Forelimb muscle (tissue), 1 donor: ENCODE measurements around the gene TMEM154. TPM values are rescaled to one million over a fixed set of nuclear protein-coding genes. Genes with fewer than 3 reads are reported as not detected.

Experiments
- DNase-seq: peaks from one replicate; pipeline ENCODE4 v3.0.0-alpha.2; 2013; ENCODE audit warnings: low read depth
- polyA plus RNA-seq: library from polyadenylated mRNA; unstranded; fragments of 120-200 nt; gene quantifications from one replicate; pipeline ENCODE4 v1.2.1, GENCODE V29; 2013; ENCODE audit not compliant: insufficient read length

TMEM154 gene
- polyA plus RNA-seq, 1 donor: 0.68 TPM

GRCh38 chr4:152591876-152592275 is 87.9 kb downstream of the TMEM154 start:
- no peak for DNase-seq

- DNase-seq: no peak
Observed at GRCh38 chr4:152591396-152591795, 88.4 kb downstream of the TMEM154 start.

DNA sequence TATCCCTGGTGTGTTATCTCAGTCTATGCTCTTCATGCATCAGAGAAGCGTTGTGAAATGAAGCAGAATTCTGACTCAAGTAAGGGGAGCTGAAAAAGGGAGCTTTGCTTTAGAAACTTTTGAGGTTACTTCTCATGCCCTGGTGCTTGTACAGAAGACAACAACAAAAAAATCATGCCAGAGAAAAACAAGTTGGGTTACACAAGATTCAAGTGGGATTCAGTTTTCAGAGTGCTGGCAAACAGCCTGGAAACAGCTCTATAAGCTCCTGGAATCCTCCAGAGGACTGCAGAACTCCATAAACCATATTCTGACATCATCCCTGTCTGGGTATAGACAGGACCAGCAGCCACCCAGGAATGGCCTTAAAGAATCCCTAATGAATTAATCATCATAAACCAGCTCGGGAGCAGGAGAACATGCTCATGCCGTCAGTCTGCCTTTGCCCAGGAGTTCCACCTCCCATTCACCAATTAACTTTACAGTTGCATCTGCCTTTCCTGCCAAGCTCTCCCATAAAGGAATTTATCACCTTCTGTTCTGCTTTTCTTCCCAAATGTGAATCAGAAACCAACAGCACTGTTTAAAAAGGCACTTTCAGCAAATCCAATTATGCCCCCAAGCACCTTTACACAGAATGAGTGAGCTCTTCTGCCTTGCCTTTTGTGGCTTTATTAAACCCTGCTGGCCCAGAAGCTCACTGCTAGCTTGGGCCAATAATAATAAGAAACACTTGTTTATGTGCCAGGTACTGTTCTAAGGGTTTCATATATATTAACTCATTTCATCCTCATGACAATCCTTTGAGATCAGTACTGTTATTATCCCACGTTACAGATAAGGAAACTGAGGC is 89.4 kb downstream of the TMEM154 start:
- no peak for DNase-seq

DNA sequence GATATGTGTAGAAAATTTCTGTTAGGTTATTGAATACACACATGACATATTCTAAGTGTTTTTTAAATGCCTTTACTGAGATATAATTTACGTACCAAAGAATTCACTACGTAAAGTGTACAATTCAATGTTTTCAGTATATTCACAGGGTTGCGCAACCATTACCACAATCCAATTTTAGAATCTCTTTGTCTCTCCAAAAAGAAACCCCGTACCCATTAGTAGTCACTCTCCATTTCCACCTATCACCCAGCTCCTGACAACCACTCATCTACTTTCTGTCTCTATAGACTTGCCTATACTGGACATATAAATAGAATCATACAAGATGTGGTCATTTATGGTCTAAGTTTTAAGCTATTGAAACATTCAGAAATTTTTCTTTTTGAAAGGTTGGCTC is 90.9 kb downstream of the TMEM154 start:
- DNase-seq: no peak

DNA sequence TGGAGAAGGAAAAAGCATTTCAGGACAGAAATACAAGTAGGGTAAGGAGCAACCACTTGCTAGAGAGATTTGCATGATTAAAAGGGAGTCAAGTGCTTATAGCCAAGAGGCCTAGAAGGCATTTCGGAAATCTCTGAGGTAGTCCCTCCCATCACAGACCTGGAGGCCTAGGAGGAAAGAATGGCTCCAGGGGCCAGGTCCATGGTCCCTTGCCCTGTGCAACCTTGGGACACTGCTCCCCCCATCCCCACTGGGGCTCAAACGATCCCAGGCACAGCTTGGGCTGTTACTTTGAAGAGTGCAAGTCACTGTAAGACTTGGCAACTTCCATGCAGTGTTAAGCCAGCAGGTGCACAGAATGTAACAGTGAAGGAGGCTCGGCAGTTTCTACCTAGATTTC is 92.7 kb downstream of the TMEM154 start:
- no peak for DNase-seq

- no peak for DNase-seq
Observed at GRCh38 chr4:152586668-152587067, 93.1 kb downstream of the TMEM154 start.

GRCh38 chr4:152585023-152585441 is 94.8 kb downstream of the TMEM154 start:
- no peak for DNase-seq

DNA sequence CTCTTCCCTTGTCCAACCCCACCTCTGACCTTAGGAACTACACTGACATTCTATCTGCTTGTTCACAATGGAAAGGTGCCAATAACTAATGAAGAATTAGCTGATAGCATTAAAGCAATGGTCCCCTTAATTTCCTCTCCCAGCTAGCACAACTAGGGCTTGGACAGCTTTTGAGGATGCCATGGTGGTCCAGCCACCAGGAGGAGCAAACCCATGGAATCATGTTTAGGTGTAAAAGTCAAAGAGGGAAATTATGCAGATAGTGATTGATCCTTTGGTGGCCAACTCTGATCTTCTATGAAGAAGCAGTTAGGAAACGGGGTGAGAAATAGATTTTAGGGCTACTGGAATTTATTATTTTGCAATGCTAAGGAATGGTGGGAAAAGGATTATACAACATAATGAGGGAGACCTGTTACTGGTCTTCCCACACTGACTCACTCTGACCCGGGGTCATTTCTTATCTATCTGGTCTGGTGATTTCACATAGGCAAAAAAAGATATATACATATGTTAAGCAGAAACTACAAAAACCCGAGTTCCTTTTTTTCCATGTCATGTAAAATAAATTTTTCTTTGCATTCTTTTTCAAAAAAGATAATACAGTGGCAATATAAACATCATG is 98.1 kb downstream of the TMEM154 start:
- DNase-seq: no peak

DNA sequence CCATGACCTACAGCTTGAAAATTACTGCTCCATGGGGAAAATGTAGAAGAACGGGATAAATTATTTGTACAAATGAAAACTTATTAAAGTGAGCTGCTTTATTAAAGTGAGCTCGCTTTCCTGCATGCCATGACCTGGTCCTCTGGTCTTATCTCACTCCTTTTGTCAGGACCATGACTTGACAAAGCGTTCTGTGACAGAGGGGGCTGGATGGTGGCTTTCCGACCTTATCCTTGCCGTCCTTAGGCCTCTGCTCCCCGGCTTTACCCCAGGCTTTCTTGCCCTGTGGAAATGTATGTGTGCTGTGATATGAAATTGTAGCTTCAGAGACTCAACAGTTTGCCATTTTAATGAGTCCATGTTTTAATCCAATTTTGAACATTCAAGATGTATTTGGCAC is 99.9 kb downstream of the TMEM154 start:
- DNase-seq: no peak

DNA sequence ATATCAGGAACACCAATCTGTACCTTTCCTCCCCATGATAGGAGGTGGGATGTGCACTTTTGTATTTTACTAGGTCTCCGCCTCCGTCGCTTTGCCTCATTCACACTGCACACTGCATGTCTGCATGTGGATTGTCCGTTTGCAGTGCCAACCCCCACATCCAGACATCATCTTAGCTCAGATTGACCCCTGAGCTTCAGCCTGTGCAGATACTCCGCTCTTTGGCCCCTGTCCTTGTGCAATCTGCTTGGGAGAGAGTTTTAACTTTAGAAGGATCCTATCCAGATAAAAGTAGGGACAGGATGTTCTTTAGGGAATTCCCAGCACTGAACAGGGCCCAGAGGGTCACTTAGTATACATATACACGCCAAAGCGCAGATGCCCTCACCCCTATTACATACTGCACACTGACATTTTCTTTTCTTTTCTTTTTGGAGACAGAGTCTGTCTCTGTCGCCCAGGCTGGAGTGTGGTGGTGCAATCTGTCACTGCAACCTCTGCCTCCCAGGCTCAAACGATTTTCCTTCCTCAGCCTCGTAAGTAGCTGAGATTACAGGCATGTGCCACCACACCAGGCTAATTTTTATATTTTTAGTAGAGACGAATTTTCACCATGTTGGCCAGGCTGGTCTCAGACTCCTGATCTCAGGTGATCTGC is 100.6 kb downstream of the TMEM154 start:
- DNase-seq: no peak

DNA sequence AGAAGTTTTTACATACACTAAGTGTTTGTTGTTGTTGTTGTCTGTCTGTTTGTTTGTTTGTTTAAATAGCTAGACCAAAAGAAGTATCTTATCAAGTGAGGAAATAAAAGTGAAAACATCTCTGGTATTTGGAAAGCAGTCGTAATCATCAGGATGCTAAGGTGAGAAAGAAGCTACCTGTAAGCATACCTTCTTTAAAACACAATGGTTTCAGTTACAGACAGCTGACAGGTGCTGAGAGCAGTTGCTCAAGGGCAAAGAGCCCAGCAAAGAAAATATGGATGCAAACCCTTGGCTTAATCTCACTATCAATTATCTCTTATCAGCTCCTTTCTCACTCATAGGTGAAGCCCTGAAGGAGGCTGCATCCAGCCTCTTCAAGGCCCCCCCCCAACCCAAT is 101.1 kb downstream of the TMEM154 start:
- no peak for DNase-seq

GRCh38 chr4:152577708-152578396 is 101.9 kb downstream of the TMEM154 start:
- no peak for DNase-seq

- DNase-seq: no peak
Observed at GRCh38 chr4:152575533-152575932, 104.3 kb downstream of the TMEM154 start.

DNA sequence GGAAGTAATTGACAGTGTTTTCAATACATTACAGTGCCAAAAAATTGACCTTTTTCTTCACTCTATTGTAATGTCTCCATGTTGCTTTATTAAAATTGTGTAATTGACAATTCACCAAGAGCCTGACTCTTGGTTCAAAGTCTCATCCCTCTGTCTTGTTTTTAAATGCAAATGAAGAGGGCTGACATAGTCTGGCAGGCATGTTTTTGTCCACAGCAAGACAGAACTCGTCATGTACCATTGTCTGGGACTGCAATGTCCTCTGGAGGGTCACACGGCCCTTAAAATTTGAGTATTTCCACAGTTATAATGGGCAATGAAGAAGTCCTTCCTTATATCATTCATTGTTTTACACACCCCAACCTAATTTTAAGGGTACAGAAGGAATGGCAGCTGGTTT is 105.9 kb downstream of the TMEM154 start:
- no peak for DNase-seq

GRCh38 chr4:152572417-152573086 is 107.2 kb downstream of the TMEM154 start:
- no peak for DNase-seq

DNA sequence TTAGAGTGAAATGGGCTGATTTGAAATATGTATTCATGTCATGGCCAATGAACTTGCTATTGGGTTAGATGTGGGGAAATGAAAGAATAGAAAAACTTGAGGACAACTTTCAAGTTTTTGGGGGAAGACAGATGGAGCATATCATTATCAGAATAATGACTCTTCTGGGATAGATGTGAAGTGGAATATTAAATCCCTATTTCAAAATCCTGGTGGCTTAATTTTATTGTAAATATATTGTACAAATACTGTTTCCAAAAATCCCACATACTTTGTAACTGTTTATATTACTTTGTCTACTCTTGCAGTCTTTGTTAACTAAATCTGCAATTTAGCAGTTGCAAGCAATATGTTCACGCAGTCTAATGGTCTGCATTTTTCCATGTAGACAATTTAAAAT is 108.0 kb downstream of the TMEM154 start:
- no peak for DNase-seq

DNA sequence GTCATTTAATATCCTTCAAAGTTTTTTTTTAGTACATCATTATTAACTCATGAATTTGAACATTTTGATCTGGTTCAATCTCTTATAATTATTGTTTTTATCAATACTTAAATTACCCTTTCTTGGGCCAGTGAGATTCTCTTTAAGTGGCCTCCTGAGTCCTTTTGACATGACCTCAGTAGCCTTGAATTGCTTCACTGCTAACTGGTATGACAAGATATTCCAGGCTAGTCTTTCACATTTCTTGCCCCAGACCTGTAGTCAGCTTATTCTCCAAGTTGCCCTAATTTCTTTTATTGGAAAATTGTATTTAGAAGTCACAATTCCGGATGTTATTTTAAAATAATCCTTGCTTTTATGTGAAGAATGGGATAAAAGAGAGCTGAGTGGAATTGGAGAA is 108.5 kb downstream of the TMEM154 start:
- no peak for DNase-seq
